ENCODE data around the gene CPO. TPM values are rescaled to one million over a fixed set of nuclear protein-coding genes. Genes with fewer than 3 reads are reported as not detected.

Gene CPO
- total RNA-seq, 6 experiments from 2014 or later = not detected

DNA sequence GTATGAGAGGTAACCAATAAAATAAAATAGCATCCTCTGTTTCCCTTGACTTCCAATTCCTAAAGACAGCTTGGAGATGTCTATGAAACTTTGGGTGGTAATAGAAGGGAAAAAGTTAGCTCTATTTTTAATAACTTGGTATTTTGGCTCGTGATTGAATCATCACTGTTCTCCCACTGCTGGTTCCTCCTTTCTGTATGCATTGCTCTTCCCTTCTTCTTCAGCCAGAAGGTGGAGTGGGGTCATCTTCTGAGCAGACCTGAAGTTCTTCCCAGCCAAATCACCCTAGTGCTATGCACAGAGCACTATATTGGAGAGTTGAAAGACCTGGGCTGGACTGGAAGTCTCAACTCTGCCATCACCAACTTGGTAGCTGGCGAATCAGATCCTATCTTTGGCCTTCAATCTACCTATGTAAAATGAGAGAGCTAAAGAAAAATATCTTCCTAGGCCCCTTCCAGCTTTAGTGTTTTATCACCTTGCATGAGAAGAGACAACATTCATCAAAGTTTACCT is 54.1 kb downstream of the CPO start:
- TF ChIP-seq, protein P1, sequence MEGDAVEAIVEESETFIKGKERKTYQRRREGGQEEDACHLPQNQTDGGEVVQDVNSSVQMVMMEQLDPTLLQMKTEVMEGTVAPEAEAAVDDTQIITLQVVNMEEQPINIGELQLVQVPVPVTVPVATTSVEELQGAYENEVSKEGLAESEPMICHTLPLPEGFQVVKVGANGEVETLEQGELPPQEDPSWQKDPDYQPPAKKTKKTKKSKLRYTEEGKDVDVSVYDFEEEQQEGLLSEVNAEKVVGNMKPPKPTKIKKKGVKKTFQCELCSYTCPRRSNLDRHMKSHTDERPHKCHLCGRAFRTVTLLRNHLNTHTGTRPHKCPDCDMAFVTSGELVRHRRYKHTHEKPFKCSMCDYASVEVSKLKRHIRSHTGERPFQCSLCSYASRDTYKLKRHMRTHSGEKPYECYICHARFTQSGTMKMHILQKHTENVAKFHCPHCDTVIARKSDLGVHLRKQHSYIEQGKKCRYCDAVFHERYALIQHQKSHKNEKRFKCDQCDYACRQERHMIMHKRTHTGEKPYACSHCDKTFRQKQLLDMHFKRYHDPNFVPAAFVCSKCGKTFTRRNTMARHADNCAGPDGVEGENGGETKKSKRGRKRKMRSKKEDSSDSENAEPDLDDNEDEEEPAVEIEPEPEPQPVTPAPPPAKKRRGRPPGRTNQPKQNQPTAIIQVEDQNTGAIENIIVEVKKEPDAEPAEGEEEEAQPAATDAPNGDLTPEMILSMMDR (IDR thresholded peaks at IDR 0.05) = no peak
- DNase-seq = peak; percentile 11
- H3K4me1 Mint-ChIP-seq (ENCODE audit: low read depth) = peaks cover 23% of the 10 kb centered on the region
- H3K27ac Mint-ChIP-seq = no peak overlapping the region
- H3K27me3 Mint-ChIP-seq (ENCODE audit: insufficient read depth) = peaks cover 3% of the 10 kb centered on the region; the same call in 1 of the 2 replicates
- H3K9me3 Mint-ChIP-seq = no peaks in the 10 kb centered on the region
- H3K4me3 Mint-ChIP-seq = no peak overlapping the region
- no peaks in the 10 kb centered on the region for H3K36me3 Mint-ChIP-seq (ENCODE audit: low read depth)

DNA sequence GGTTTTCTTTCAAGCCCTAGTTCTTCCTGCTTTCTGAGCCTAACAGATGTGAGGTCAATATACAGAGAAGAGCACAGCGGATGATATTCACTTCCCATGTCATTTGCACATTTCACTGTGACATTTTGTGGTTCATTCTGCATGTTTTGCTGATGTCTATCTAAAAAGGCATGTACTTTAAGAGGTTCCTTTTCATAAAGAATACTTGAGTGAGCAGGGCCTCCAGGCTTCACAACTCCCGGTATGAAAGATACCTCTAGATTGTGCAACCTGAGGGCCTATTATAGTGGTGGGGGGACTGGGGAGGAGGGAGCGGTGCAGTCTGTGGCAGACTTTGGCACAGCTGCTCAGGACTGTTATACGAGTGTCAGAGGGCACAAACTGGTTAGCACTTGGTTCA is 54.6 kb downstream of the CPO start:
- Mint-ChIP-seq H3K36me3 (ENCODE audit: low read depth) (no peaks in the 10 kb centered on the region), H3K4me1 (ENCODE audit: low read depth) (peaks cover 23% of the 10 kb centered on the region), H3K9me3 (no peaks in the 10 kb centered on the region), H3K4me3 (no peak overlapping the region), H3K27me3 (ENCODE audit: insufficient read depth) (peaks cover 3% of the 10 kb centered on the region; the same call in 1 of the 2 replicates), H3K27ac (no peak overlapping the region; the same call in 1 of the 2 replicates)
- DNase-seq = peak; percentile 32
- TF ChIP-seq, protein P1 (IDR thresholded peaks at IDR 0.05) = no peak

DNA sequence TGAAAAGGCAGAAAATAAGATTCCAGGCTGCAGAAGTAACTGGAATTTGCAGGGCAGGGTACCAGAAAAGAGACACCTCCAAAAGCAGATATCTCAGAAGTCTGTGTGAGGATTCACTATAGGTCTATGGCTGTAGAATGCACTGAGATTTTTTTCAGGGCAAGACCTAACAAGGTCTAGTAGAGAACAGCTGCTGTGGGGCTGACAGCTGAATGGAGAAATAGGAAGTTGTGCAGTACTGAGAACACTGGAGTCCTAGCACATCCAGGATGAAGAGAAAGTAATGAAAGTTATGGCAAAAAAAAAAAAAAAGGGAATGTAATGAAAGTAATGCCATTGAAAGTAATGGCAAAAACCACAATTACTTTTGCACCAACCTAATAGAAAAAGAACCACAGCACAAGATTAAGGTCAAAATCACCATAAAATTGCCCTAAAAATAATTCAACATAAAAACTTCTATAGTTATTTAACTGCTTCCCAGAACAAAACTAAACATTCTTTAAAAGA is 57.3 kb downstream of the CPO start:
- DNase-seq = no peak
- H3K36me3 Mint-ChIP-seq (ENCODE audit: low read depth) = no peaks in the 10 kb centered on the region
- no peak overlapping the region for H3K4me3 Mint-ChIP-seq
- H3K4me1 Mint-ChIP-seq (ENCODE audit: low read depth) = peaks cover 23% of the 10 kb centered on the region
- peaks cover 3% of the 10 kb centered on the region; the same call in 1 of the 2 replicates for H3K27me3 Mint-ChIP-seq (ENCODE audit: insufficient read depth)
- TF ChIP-seq, protein P1 (IDR thresholded peaks at IDR 0.05) = no peak
- H3K27ac Mint-ChIP-seq = no peak overlapping the region
- no peaks in the 10 kb centered on the region for H3K9me3 Mint-ChIP-seq

DNA sequence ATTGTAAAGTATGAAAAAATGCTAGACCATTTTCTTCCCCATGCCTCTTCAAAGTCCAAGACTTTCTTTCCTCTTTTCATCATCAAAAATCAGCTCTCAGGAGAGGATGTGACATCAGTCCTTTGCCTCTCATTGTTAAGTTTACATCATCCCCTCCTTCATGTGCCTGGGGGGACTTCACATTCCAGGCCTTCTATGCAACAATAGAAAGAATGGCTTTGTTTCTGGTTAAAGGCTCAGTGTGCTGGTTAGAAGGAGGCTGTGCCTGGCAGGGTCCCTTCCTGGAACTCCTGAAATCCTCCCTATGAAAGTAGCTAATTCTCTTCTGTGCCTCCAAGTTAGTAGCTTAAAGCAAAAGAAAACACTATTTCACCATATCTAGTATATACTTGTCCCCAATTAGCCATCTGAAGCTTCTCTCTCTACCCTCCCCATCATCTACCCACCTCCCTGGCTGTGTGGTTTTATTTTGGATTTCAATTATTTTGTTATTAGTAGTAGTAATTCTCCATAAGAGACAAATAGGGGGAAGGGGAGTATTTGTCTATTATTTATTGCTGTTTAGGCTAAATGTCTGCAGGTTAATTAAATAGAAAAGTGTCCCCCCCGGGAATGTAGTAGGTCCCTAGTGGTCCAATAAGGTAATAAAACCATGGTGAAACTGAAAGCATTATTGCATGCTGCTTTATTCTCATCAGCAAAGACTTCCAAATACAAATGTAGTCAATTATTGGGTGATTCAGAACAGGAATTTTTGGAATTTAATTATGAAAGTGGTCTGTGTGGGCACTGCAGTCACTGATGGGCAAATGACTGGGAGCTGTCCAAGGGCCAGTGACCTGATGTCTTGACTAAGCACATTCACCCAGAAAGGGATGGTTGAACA is 69.0 kb downstream of the CPO start:
- TF ChIP-seq, protein P1 (IDR thresholded peaks at IDR 0.05) = peak; percentile 56
- Mint-ChIP-seq H3K27me3 (ENCODE audit: insufficient read depth) (no peaks in the 10 kb centered on the region; the same call in 1 of the 2 replicates), H3K36me3 (ENCODE audit: low read depth) (no peaks in the 10 kb centered on the region), H3K27ac (no peak overlapping the region), H3K9me3 (no peaks in the 10 kb centered on the region), H3K4me1 (ENCODE audit: low read depth) (peaks cover 25% of the 10 kb centered on the region), H3K4me3 (no peak overlapping the region)
- DNase-seq = peak; percentile 7

DNA sequence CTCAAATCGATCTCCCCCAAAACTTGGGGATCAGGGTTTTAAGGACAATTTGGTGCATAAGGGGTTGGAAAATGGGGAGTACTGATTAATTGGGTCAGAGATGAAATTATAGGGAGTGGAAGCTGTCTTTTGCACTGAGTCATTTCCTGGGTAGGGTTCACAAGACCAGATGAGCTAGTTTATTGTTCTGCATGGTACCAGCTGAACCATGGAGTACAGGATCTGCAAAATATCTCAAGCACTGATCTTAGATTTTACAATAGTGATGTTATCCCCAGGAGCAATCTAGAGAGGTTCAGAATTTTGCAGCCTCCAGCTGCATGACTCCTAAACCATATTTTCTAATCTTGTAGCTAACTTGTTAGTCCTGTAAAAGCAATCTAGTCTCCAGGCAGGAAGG is 73.1 kb downstream of the CPO start:
- H3K27ac Mint-ChIP-seq = peak overlapping the region; percentile 20; the same call in 1 of the 2 replicates
- H3K4me3 Mint-ChIP-seq = no peak overlapping the region
- H3K36me3 Mint-ChIP-seq (ENCODE audit: low read depth) = no peaks in the 10 kb centered on the region
- DNase-seq = peak; percentile 13
- H3K27me3 Mint-ChIP-seq (ENCODE audit: insufficient read depth) = peaks cover 2% of the 10 kb centered on the region
- no peaks in the 10 kb centered on the region for H3K9me3 Mint-ChIP-seq
- TF ChIP-seq, protein P1 (IDR thresholded peaks at IDR 0.05) = no peak
- H3K4me1 Mint-ChIP-seq (ENCODE audit: low read depth) = peaks cover 38% of the 10 kb centered on the region
